Measurements from ENCODE around the gene SIM1.

The SIM1 gene

GRCh38 chr6:100440935-100441334, 23.8 kb downstream of the SIM1 start:
- H4K8ac ChIP-seq (ENCODE audit: low read depth, low read length): no peak overlapping the region
- no peak overlapping the region for H3K18ac ChIP-seq (ENCODE audit: low read length)
- no peak overlapping the region for H2AK5ac ChIP-seq (ENCODE audit: low read length)
- no peak overlapping the region for H3K9ac ChIP-seq (ENCODE audit: low read length)
- no peak overlapping the region for H3K4ac ChIP-seq (ENCODE audit: low read depth, low read length)
- no peak overlapping the region for H3K56ac ChIP-seq (ENCODE audit: low read length)
- H2BK15ac ChIP-seq (replicated peaks; ENCODE audit: low read depth): no peak overlapping the region
- H3K4me2 ChIP-seq (ENCODE audit: low read length): no peak overlapping the region
- H3K23ac ChIP-seq (ENCODE audit: low read length): no peak overlapping the region
- H3K4me1 ChIP-seq (ENCODE audit: control insufficient read depth, low read depth, low read length): no peaks in the 10 kb centered on the region
- H3K79me1 ChIP-seq (ENCODE audit: low read length): no peaks in the 10 kb centered on the region
- no peak overlapping the region for H2BK5ac ChIP-seq (ENCODE audit: low read length)
- no peak for DNase-seq
- no peaks in the 10 kb centered on the region for H3K79me2 ChIP-seq (ENCODE audit: control insufficient read depth, insufficient read depth, low read length)
- no peak overlapping the region for H4K5ac ChIP-seq (ENCODE audit: low read length)
- no peaks in the 10 kb centered on the region for H3K36me3 ChIP-seq (ENCODE audit: control insufficient read depth, insufficient read depth, low read length)
- H3K27ac ChIP-seq (ENCODE audit: low read depth, low read length): no peak overlapping the region
- H3K27me3 ChIP-seq (ENCODE audit: insufficient read depth, low read length, poor library complexity): no peaks in the 10 kb centered on the region
- H2BK120ac ChIP-seq (ENCODE audit: low read depth, low read length): no peak overlapping the region
- H3K4me3 ChIP-seq (ENCODE audit: low read length): no peak overlapping the region
- WGBS (ENCODE audit: extremely low coverage, insufficient coverage, low lambda C conversion rate): no CpG with 5 or more reads among the region's 1 CpG

- Histone ChIP-seq H3K4me1 (ENCODE audit: control insufficient read depth, low read depth, low read length) (peaks cover 10% of the 10 kb centered on the region), H2AK5ac (ENCODE audit: low read length) (no peak overlapping the region), H2BK5ac (ENCODE audit: low read length) (no peak overlapping the region), H3K79me1 (ENCODE audit: low read length) (no peaks in the 10 kb centered on the region), H3K18ac (ENCODE audit: low read length) (no peak overlapping the region), H3K23ac (ENCODE audit: low read length) (no peak overlapping the region), H3K36me3 (ENCODE audit: control insufficient read depth, insufficient read depth, low read length) (no peaks in the 10 kb centered on the region), H3K4me3 (ENCODE audit: low read length) (no peak overlapping the region), H3K27me3 (ENCODE audit: insufficient read depth, low read length, poor library complexity) (no peaks in the 10 kb centered on the region), H2BK120ac (ENCODE audit: low read depth, low read length) (no peak overlapping the region), H3K79me2 (ENCODE audit: control insufficient read depth, insufficient read depth, low read length) (no peaks in the 10 kb centered on the region), H4K5ac (ENCODE audit: low read length) (no peak overlapping the region), H3K9ac (ENCODE audit: low read length) (no peak overlapping the region), H3K56ac (ENCODE audit: low read length) (no peak overlapping the region), H3K4me2 (ENCODE audit: low read length) (no peak overlapping the region), H3K27ac (ENCODE audit: low read depth, low read length) (no peak overlapping the region), H4K8ac (ENCODE audit: low read depth, low read length) (no peak overlapping the region), H3K4ac (ENCODE audit: low read depth, low read length) (no peak overlapping the region), H2BK15ac (replicated peaks; ENCODE audit: low read depth) (no peak overlapping the region)
- DNase-seq: peak; percentile 65
- no CpG with 5 or more reads among the region's 3 CpGs for WGBS (ENCODE audit: extremely low coverage, insufficient coverage, low lambda C conversion rate)
These were observed 29.4 kb downstream of the SIM1 start for GRCh38 chr6:100435299-100435698.

- H4K8ac ChIP-seq (ENCODE audit: low read depth, low read length): no peak overlapping the region
- H3K4me3 ChIP-seq (ENCODE audit: low read length): no peak overlapping the region
- no peak for DNase-seq
- H3K9ac ChIP-seq (ENCODE audit: low read length): no peak overlapping the region
- H3K27me3 ChIP-seq (ENCODE audit: insufficient read depth, low read length, poor library complexity): no peaks in the 10 kb centered on the region
- no peaks in the 10 kb centered on the region for H3K36me3 ChIP-seq (ENCODE audit: control insufficient read depth, insufficient read depth, low read length)
- no peak overlapping the region for H2BK120ac ChIP-seq (ENCODE audit: low read depth, low read length)
- no peak overlapping the region for H4K5ac ChIP-seq (ENCODE audit: low read length)
- peaks cover 10% of the 10 kb centered on the region for H3K4me1 ChIP-seq (ENCODE audit: control insufficient read depth, low read depth, low read length)
- no peak overlapping the region for H3K23ac ChIP-seq (ENCODE audit: low read length)
- no peak overlapping the region for H2BK15ac ChIP-seq (replicated peaks; ENCODE audit: low read depth)
- no peak overlapping the region for H3K4me2 ChIP-seq (ENCODE audit: low read length)
- no peak overlapping the region for H3K4ac ChIP-seq (ENCODE audit: low read depth, low read length)
- no peak overlapping the region for H2AK5ac ChIP-seq (ENCODE audit: low read length)
- no peak overlapping the region for H3K27ac ChIP-seq (ENCODE audit: low read depth, low read length)
- no peak overlapping the region for H3K56ac ChIP-seq (ENCODE audit: low read length)
- H2BK5ac ChIP-seq (ENCODE audit: low read length): no peak overlapping the region
- H3K18ac ChIP-seq (ENCODE audit: low read length): no peak overlapping the region
- no peaks in the 10 kb centered on the region for H3K79me2 ChIP-seq (ENCODE audit: control insufficient read depth, insufficient read depth, low read length)
- no CpG with 5 or more reads among the region's 5 CpGs for WGBS (ENCODE audit: extremely low coverage, insufficient coverage, low lambda C conversion rate)
- no peaks in the 10 kb centered on the region for H3K79me1 ChIP-seq (ENCODE audit: low read length)
These were observed 30.8 kb downstream of the SIM1 start for GRCh38 chr6:100433726-100434435.

- no peak overlapping the region for H2AK5ac ChIP-seq (ENCODE audit: low read length)
- no peaks in the 10 kb centered on the region for H3K79me2 ChIP-seq (ENCODE audit: control insufficient read depth, insufficient read depth, low read length)
- H2BK120ac ChIP-seq (ENCODE audit: low read depth, low read length): no peak overlapping the region
- no peaks in the 10 kb centered on the region for H3K27me3 ChIP-seq (ENCODE audit: insufficient read depth, low read length, poor library complexity)
- no peak overlapping the region for H4K8ac ChIP-seq (ENCODE audit: low read depth, low read length)
- H3K4me1 ChIP-seq (ENCODE audit: control insufficient read depth, low read depth, low read length): peaks cover 10% of the 10 kb centered on the region
- no peak overlapping the region for H3K56ac ChIP-seq (ENCODE audit: low read length)
- H3K4me3 ChIP-seq (ENCODE audit: low read length): no peak overlapping the region
- H3K18ac ChIP-seq (ENCODE audit: low read length): no peak overlapping the region
- H3K27ac ChIP-seq (ENCODE audit: low read depth, low read length): no peak overlapping the region
- no peak overlapping the region for H2BK5ac ChIP-seq (ENCODE audit: low read length)
- H4K5ac ChIP-seq (ENCODE audit: low read length): no peak overlapping the region
- H3K36me3 ChIP-seq (ENCODE audit: control insufficient read depth, insufficient read depth, low read length): no peaks in the 10 kb centered on the region
- DNase-seq: peak; percentile 75
- no peak overlapping the region for H3K4me2 ChIP-seq (ENCODE audit: low read length)
- H3K23ac ChIP-seq (ENCODE audit: low read length): no peak overlapping the region
- H3K4ac ChIP-seq (ENCODE audit: low read depth, low read length): no peak overlapping the region
- no peak overlapping the region for H2BK15ac ChIP-seq (replicated peaks; ENCODE audit: low read depth)
- H3K9ac ChIP-seq (ENCODE audit: low read length): no peak overlapping the region
- H3K79me1 ChIP-seq (ENCODE audit: low read length): no peaks in the 10 kb centered on the region
- no CpG with 5 or more reads among the region's 3 CpGs for WGBS (ENCODE audit: extremely low coverage, insufficient coverage, low lambda C conversion rate)
These were observed 32.6 kb downstream of the SIM1 start for GRCh38 chr6:100432136-100432535.

GRCh38 chr6:100430962-100431361, 33.8 kb downstream of the SIM1 start:
- Histone ChIP-seq H4K8ac (ENCODE audit: low read depth, low read length) (no peak overlapping the region), H4K5ac (ENCODE audit: low read length) (no peak overlapping the region), H3K79me1 (ENCODE audit: low read length) (no peaks in the 10 kb centered on the region), H3K4ac (ENCODE audit: low read depth, low read length) (no peak overlapping the region), H3K79me2 (ENCODE audit: control insufficient read depth, insufficient read depth, low read length) (no peaks in the 10 kb centered on the region), H3K23ac (ENCODE audit: low read length) (no peak overlapping the region), H2BK15ac (replicated peaks; ENCODE audit: low read depth) (no peak overlapping the region), H2AK5ac (ENCODE audit: low read length) (no peak overlapping the region), H3K27me3 (ENCODE audit: insufficient read depth, low read length, poor library complexity) (no peaks in the 10 kb centered on the region), H2BK120ac (ENCODE audit: low read depth, low read length) (no peak overlapping the region), H3K27ac (ENCODE audit: low read depth, low read length) (no peak overlapping the region), H3K36me3 (ENCODE audit: control insufficient read depth, insufficient read depth, low read length) (no peaks in the 10 kb centered on the region), H3K4me3 (ENCODE audit: low read length) (no peak overlapping the region), H3K9ac (ENCODE audit: low read length) (no peak overlapping the region), H3K18ac (ENCODE audit: low read length) (peak overlapping the region; percentile 75), H3K4me2 (ENCODE audit: low read length) (no peak overlapping the region), H3K4me1 (ENCODE audit: control insufficient read depth, low read depth, low read length) (peaks cover 10% of the 10 kb centered on the region), H2BK5ac (ENCODE audit: low read length) (no peak overlapping the region), H3K56ac (ENCODE audit: low read length) (no peak overlapping the region)
- WGBS (ENCODE audit: extremely low coverage, insufficient coverage, low lambda C conversion rate): no CpG with 5 or more reads among the region's 3 CpGs
- DNase-seq: no peak

GRCh38 chr6:100427452-100427851, 37.3 kb downstream of the SIM1 start:
- Histone ChIP-seq H3K4ac (ENCODE audit: low read depth, low read length) (no peak overlapping the region), H3K4me2 (ENCODE audit: low read length) (no peak overlapping the region), H4K5ac (ENCODE audit: low read length) (no peak overlapping the region), H2BK120ac (ENCODE audit: low read depth, low read length) (no peak overlapping the region), H3K27me3 (ENCODE audit: insufficient read depth, low read length, poor library complexity) (no peaks in the 10 kb centered on the region), H2BK5ac (ENCODE audit: low read length) (no peak overlapping the region), H3K36me3 (ENCODE audit: control insufficient read depth, insufficient read depth, low read length) (no peaks in the 10 kb centered on the region), H3K27ac (ENCODE audit: low read depth, low read length) (no peak overlapping the region), H3K79me2 (ENCODE audit: control insufficient read depth, insufficient read depth, low read length) (no peaks in the 10 kb centered on the region), H3K23ac (ENCODE audit: low read length) (no peak overlapping the region), H3K79me1 (ENCODE audit: low read length) (no peaks in the 10 kb centered on the region), H2AK5ac (ENCODE audit: low read length) (no peak overlapping the region), H3K4me3 (ENCODE audit: low read length) (no peak overlapping the region), H3K4me1 (ENCODE audit: control insufficient read depth, low read depth, low read length) (peaks cover 1% of the 10 kb centered on the region), H3K9ac (ENCODE audit: low read length) (no peak overlapping the region), H2BK15ac (replicated peaks; ENCODE audit: low read depth) (no peak overlapping the region), H4K8ac (ENCODE audit: low read depth, low read length) (no peak overlapping the region), H3K56ac (ENCODE audit: low read length) (no peak overlapping the region), H3K18ac (ENCODE audit: low read length) (no peak overlapping the region)
- DNase-seq: no peak
